HFFc6 (cell line): ENCODE measurements around the gene DNLZ. TPM values are rescaled to one million over a fixed set of nuclear protein-coding genes. Genes with fewer than 3 reads are reported as not detected.

Experiments used
- DNase-seq: peaks from one replicate; pipeline ENCODE4 v3.0.0-alpha.2; 2018
- H3K27ac Mint-ChIP-seq: 2 replicates; pipeline ENCODE4 v1.8.0; 2020; ENCODE audit warnings: mild to moderate bottlenecking, mixed read lengths
- H3K27me3 Mint-ChIP-seq: 2 replicates; pipeline ENCODE4 v1.8.0; 2021; ENCODE audit warnings: mild to moderate bottlenecking, moderate library complexity, mixed read lengths; ENCODE audit not compliant: insufficient read depth
- H3K36me3 Mint-ChIP-seq: 2 replicates; pipeline ENCODE4 v1.8.0; 2021; ENCODE audit warnings: low read depth, mixed read lengths
- H3K4me1 Mint-ChIP-seq: 2 replicates; pipeline ENCODE4 v1.8.0; 2020; ENCODE audit warnings: low read depth, mixed read lengths
- H3K4me3 Mint-ChIP-seq: 2 replicates; pipeline ENCODE4 v1.8.0; 2020; ENCODE audit warnings: mild to moderate bottlenecking, moderate library complexity, mixed read lengths
- H3K9me3 Mint-ChIP-seq: 2 replicates; pipeline ENCODE4 v1.8.0; 2020; ENCODE audit warnings: mild to moderate bottlenecking, mixed read lengths
- total RNA-seq, 6 experiments: library from RNA; stranded (reverse); fragmentation: NEBNext Ultra II Directional; extraction: Animal tissue kit (Norgen Biotek cat#: 25700); gene quantifications; 2 replicates in 1 of 6; 3 replicates in 5 of 6; pipeline ENCODE4 v1.2.3, GENCODE V29; 2021
- TF ChIP-seq, protein P1 (sequence below): fragments of 200-600 bp; sonication (generic); IDR thresholded peaks from 2 replicates; pipeline ENCODE4 v1.5.0; 2021; ENCODE audit warnings: antibody characterized with exemption, mild to moderate bottlenecking

The DNLZ gene
- total RNA-seq, 6 experiments from 2014 or later, result 28.5 to 33.3 (median 30.4) TPM

DNA sequence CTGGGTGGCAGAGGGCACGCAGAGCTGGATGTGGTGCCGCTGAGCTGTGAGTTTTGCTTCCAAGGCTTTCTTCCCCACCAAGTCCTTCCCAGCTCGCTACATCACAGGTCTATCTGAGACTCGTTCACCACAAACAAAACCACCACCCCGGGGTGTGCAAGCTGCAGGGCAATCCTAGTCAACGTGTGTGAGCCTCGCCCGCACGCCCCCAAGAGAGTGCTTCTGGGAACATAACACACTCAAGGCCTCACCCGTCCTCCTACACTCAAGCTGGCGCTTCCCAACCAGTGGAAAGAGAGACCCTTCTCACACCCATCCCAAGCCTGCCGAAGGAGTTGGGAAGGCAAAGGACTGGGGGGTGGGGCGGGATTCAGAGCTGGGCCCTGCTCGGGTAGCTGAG is 25.9 kb upstream of the DNLZ start:
- H3K36me3 Mint-ChIP-seq, result peaks cover 29% of the 10 kb centered on the region
- no peaks in the 10 kb centered on the region for H3K9me3 Mint-ChIP-seq
- DNase-seq, result no peak
- peaks cover 2% of the 10 kb centered on the region; the same call in 1 of the 2 replicates for H3K27me3 Mint-ChIP-seq
- H3K27ac Mint-ChIP-seq, result no peak overlapping the region
- TF ChIP-seq, protein P1, sequence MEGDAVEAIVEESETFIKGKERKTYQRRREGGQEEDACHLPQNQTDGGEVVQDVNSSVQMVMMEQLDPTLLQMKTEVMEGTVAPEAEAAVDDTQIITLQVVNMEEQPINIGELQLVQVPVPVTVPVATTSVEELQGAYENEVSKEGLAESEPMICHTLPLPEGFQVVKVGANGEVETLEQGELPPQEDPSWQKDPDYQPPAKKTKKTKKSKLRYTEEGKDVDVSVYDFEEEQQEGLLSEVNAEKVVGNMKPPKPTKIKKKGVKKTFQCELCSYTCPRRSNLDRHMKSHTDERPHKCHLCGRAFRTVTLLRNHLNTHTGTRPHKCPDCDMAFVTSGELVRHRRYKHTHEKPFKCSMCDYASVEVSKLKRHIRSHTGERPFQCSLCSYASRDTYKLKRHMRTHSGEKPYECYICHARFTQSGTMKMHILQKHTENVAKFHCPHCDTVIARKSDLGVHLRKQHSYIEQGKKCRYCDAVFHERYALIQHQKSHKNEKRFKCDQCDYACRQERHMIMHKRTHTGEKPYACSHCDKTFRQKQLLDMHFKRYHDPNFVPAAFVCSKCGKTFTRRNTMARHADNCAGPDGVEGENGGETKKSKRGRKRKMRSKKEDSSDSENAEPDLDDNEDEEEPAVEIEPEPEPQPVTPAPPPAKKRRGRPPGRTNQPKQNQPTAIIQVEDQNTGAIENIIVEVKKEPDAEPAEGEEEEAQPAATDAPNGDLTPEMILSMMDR, result no peak
- no peaks in the 10 kb centered on the region for H3K4me1 Mint-ChIP-seq
- no peak overlapping the region for H3K4me3 Mint-ChIP-seq

DNA sequence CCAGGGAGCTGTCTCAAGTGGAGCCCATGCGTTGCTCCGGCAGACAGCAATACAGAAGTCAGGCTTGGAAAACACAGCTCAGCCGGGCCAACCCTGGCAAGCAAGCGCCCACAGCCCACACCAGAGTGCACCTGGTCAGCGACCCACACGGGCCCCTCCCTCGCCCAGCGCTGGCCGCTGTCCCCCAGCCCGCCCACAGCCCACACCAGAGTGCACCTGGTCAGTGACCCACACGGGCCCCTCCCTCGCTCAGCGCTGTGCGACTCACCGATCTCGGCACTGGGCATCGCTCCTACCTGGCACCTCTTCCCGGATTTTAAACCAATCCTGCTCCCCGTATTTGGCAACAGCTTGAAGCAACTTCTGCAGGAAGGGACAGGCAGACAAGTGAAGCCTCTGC is 23.7 kb upstream of the DNLZ start:
- H3K4me3 Mint-ChIP-seq, result no peak overlapping the region
- TF ChIP-seq, protein P1, result no peak
- H3K4me1 Mint-ChIP-seq, result no peaks in the 10 kb centered on the region
- no peaks in the 10 kb centered on the region; the same call in 1 of the 2 replicates for H3K27me3 Mint-ChIP-seq
- H3K9me3 Mint-ChIP-seq, result no peaks in the 10 kb centered on the region
- H3K36me3 Mint-ChIP-seq, result peaks cover 29% of the 10 kb centered on the region
- H3K27ac Mint-ChIP-seq, result no peak overlapping the region
- DNase-seq, result no peak

DNA sequence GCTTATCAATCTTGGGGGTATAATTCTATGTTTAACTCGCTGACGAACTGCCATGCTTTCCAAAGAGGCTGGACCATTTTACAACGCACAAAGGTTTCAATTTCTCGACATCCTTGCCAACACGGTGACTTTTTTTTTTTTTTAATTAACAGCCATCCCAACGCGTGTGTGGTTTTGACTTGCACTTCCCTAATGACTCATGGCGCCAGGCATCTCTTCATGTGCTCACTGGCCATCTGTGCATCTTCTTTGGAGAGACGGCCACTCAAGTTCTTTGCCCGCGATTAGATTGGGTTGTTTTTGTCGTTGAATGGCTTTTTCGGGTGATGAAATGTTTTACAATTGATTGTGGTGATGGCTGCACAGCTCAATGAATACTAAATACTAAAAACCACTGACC is 22.5 kb upstream of the DNLZ start:
- no peaks in the 10 kb centered on the region for H3K9me3 Mint-ChIP-seq
- peaks cover 18% of the 10 kb centered on the region for H3K36me3 Mint-ChIP-seq
- TF ChIP-seq, protein P1, result no peak
- no peak overlapping the region for H3K4me3 Mint-ChIP-seq
- H3K27ac Mint-ChIP-seq, result no peak overlapping the region
- no peaks in the 10 kb centered on the region; the same call in none of the 2 replicates for H3K27me3 Mint-ChIP-seq
- DNase-seq, result no peak
- no peaks in the 10 kb centered on the region for H3K4me1 Mint-ChIP-seq

DNA sequence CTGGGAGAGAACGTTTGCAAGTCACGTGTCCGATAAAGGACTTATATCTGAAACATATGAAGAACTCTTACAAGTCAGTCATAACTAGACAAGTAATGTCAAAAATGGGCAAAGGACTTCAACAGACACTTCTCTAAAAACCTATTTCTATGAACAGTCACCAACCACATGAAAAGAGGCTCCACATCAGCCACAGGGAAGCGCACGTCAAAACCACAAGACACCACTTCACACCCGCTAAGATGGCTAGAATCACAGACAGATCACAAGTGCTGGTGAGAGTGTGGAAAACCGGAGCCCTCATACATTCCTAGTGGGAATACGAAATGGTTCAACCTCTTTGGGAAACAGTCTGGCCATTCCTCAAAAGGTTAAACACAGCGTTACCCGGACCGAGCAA is 21.5 kb upstream of the DNLZ start:
- TF ChIP-seq, protein P1, result no peak
- Mint-ChIP-seq H3K9me3 (no peaks in the 10 kb centered on the region), H3K27ac (no peak overlapping the region), H3K27me3 (no peaks in the 10 kb centered on the region; the same call in none of the 2 replicates), H3K4me3 (no peak overlapping the region), H3K4me1 (no peaks in the 10 kb centered on the region), H3K36me3 (peaks cover 17% of the 10 kb centered on the region)
- no peak for DNase-seq

DNA sequence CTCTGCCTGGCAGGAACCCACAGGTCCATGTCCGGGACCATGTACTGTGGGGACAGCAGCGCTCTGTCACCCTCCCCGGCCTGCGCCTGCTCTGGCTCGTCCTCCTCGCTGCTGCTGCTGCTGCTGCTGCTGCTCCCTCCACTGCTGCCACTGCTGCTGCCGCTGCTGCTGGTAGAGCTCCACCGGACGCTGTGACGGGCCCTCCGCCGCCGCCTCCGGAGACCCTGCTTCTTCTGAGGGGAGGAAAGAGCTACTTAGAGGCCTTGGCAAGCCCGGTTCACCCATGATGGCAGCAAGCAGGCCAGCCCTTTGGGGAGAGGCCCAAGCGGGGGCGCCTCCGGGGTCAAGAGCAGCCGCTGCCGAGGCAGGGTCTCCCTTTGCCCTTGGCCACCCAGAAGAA is 19.9 kb upstream of the DNLZ start:
- H3K36me3 Mint-ChIP-seq, result peaks cover 13% of the 10 kb centered on the region
- H3K27ac Mint-ChIP-seq, result no peak overlapping the region
- H3K9me3 Mint-ChIP-seq, result no peaks in the 10 kb centered on the region
- H3K4me1 Mint-ChIP-seq, result no peaks in the 10 kb centered on the region
- DNase-seq, result no peak
- H3K27me3 Mint-ChIP-seq, result no peaks in the 10 kb centered on the region; the same call in none of the 2 replicates
- no peak overlapping the region for H3K4me3 Mint-ChIP-seq
- TF ChIP-seq, protein P1, result no peak

DNA sequence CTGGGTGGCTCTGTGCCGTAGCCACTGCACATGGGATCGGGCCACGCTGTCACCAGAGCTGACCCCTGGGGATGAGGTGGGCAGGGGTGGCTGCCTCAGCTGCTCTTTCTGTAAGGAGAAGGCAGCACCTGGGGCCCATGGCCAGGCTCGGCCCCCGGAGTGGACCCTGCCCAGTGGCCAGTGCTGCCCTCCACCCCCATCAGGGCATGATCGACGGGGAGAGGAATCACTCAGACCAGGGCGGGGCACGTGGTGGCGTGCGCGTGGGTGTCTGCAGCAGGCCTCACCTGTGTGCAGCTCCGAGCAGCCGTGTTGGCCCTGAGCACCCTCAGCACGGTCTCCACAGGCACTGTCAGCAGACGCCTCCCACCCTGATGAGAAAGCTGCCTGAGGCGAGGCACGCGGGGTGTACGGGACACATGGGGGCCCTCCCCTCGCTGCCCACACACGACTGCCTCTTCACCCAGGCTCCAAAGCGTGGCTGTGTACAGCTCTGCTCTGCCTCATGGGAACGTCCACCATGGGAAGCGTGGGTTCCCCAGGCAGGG is 18.5 kb upstream of the DNLZ start:
- no peaks in the 10 kb centered on the region for H3K9me3 Mint-ChIP-seq
- H3K27me3 Mint-ChIP-seq, result no peaks in the 10 kb centered on the region; the same call in 1 of the 2 replicates
- no peaks in the 10 kb centered on the region for H3K4me1 Mint-ChIP-seq
- DNase-seq, result no peak
- H3K27ac Mint-ChIP-seq, result no peak overlapping the region
- TF ChIP-seq, protein P1, result no peak
- H3K36me3 Mint-ChIP-seq, result peaks cover 7% of the 10 kb centered on the region
- no peak overlapping the region for H3K4me3 Mint-ChIP-seq
